ENCODE measurements around the gene RBM44. TPM values are rescaled to one million over a fixed set of nuclear protein-coding genes. Genes with fewer than 3 reads are reported as not detected.

Gene RBM44
- total RNA-seq, 2 experiments from 2014 or later = 2.8 to 2.9 TPM

- H3K36me3 ChIP-seq (ENCODE audit: insufficient read depth, low read length) = no peaks in the 10 kb centered on the region
- Mint-ChIP-seq H3K36me3 (ENCODE audit: low read depth) (no peaks in the 10 kb centered on the region), H3K27ac (no peak overlapping the region), H3K4me1 (ENCODE audit: low read depth) (no peaks in the 10 kb centered on the region), H3K4me3 (no peak overlapping the region), H3K27me3 (no peaks in the 10 kb centered on the region), H3K9me3 (no peaks in the 10 kb centered on the region)
- ChIA-PET POLR2A (no interaction called here), CTCF (interaction anchor here (1.5 kb wide), 1 partner anchor 11 kb away, joined by 4 read pairs; no protein-coding TSS in a partner anchor)
- DNase-seq = no peak
- ATAC-seq (ENCODE audit: poor library complexity) = no peak
- TF ChIP-seq, protein P1, sequence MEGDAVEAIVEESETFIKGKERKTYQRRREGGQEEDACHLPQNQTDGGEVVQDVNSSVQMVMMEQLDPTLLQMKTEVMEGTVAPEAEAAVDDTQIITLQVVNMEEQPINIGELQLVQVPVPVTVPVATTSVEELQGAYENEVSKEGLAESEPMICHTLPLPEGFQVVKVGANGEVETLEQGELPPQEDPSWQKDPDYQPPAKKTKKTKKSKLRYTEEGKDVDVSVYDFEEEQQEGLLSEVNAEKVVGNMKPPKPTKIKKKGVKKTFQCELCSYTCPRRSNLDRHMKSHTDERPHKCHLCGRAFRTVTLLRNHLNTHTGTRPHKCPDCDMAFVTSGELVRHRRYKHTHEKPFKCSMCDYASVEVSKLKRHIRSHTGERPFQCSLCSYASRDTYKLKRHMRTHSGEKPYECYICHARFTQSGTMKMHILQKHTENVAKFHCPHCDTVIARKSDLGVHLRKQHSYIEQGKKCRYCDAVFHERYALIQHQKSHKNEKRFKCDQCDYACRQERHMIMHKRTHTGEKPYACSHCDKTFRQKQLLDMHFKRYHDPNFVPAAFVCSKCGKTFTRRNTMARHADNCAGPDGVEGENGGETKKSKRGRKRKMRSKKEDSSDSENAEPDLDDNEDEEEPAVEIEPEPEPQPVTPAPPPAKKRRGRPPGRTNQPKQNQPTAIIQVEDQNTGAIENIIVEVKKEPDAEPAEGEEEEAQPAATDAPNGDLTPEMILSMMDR (IDR thresholded peaks at IDR 0.05) = no peak
- no peaks in the 10 kb centered on the region for H3K9me3 ChIP-seq (ENCODE audit: control insufficient read depth in 1 of 2, insufficient read depth in 1 of 2, low read length in 2 of 2)
- H3K4me1 ChIP-seq (ENCODE audit: insufficient read depth, low read length) = no peaks in the 10 kb centered on the region
- H3K27me3 ChIP-seq (ENCODE audit: control insufficient read depth in 1 of 2, insufficient read depth in 2 of 2, low read length in 2 of 2) = no peaks in the 10 kb centered on the region
- H3K27ac ChIP-seq (ENCODE audit: low read depth in 1 of 2, low read length in 2 of 2) = no peak overlapping the region
- H3K4me3 ChIP-seq (ENCODE audit: low read length) = no peak overlapping the region
- intact Hi-C loops (cut with DNase I, micrococcal nuclease) = no loop called here
Observed at GRCh38 chr2:237827421-237827987, 28.9 kb downstream of the RBM44 start.

GRCh38 chr2:237830522-237830921 lies 31.9 kb downstream of the RBM44 start:
- no peak for ATAC-seq (ENCODE audit: poor library complexity)
- Mint-ChIP-seq H3K4me3 (no peak overlapping the region), H3K4me1 (ENCODE audit: low read depth) (no peaks in the 10 kb centered on the region), H3K36me3 (ENCODE audit: low read depth) (no peaks in the 10 kb centered on the region), H3K27me3 (no peaks in the 10 kb centered on the region), H3K9me3 (no peaks in the 10 kb centered on the region), H3K27ac (no peak overlapping the region)
- no peak overlapping the region for H3K27ac ChIP-seq (ENCODE audit: low read depth in 1 of 2, low read length in 2 of 2)
- no peak for DNase-seq
- no peak overlapping the region for H3K4me3 ChIP-seq (ENCODE audit: low read length)
- H3K9me3 ChIP-seq (ENCODE audit: control insufficient read depth in 1 of 2, insufficient read depth in 1 of 2, low read length in 2 of 2) = no peaks in the 10 kb centered on the region
- ChIA-PET CTCF (interaction anchor here (0.7 kb wide), 1 partner anchor 13 kb away, joined by 3 read pairs; no protein-coding TSS in a partner anchor), POLR2A (no interaction called here)
- no peaks in the 10 kb centered on the region for H3K4me1 ChIP-seq (ENCODE audit: insufficient read depth, low read length)
- intact Hi-C loops (cut with DNase I, micrococcal nuclease) = no loop called here
- H3K27me3 ChIP-seq (ENCODE audit: control insufficient read depth in 1 of 2, insufficient read depth in 2 of 2, low read length in 2 of 2) = no peaks in the 10 kb centered on the region
- no peaks in the 10 kb centered on the region for H3K36me3 ChIP-seq (ENCODE audit: insufficient read depth, low read length)
- TF ChIP-seq, protein P1 (IDR thresholded peaks at IDR 0.05) = no peak

GRCh38 chr2:237833546-237833945 lies 35.0 kb downstream of the RBM44 start:
- Histone ChIP-seq H3K4me1 (ENCODE audit: insufficient read depth, low read length) (no peaks in the 10 kb centered on the region), H3K27ac (ENCODE audit: low read depth in 1 of 2, low read length in 2 of 2) (no peak overlapping the region), H3K36me3 (ENCODE audit: insufficient read depth, low read length) (no peaks in the 10 kb centered on the region), H3K9me3 (ENCODE audit: control insufficient read depth in 1 of 2, insufficient read depth in 1 of 2, low read length in 2 of 2) (no peaks in the 10 kb centered on the region), H3K27me3 (ENCODE audit: control insufficient read depth in 1 of 2, insufficient read depth in 2 of 2, low read length in 2 of 2) (no peaks in the 10 kb centered on the region), H3K4me3 (ENCODE audit: low read length) (no peak overlapping the region)
- Mint-ChIP-seq H3K27me3 (no peaks in the 10 kb centered on the region), H3K9me3 (no peaks in the 10 kb centered on the region), H3K4me3 (no peak overlapping the region), H3K4me1 (ENCODE audit: low read depth) (no peaks in the 10 kb centered on the region), H3K27ac (no peak overlapping the region), H3K36me3 (ENCODE audit: low read depth) (no peaks in the 10 kb centered on the region)
- intact Hi-C loops (cut with DNase I, micrococcal nuclease) = no loop called here
- no peak for DNase-seq
- ChIA-PET CTCF (no interaction called here), POLR2A (no interaction called here)
- TF ChIP-seq, protein P1 (IDR thresholded peaks at IDR 0.05) = no peak
- no peak for ATAC-seq (ENCODE audit: poor library complexity)
